Measurements from ENCODE around the gene ASIC3. TPM values are rescaled to one million over a fixed set of nuclear protein-coding genes. Genes with fewer than 3 reads are reported as not detected.
A peak's percentile ranks its signal among the peaks of the same experiment; 100 is the strongest.

ASIC3 gene
- total and polyA plus RNA-seq, 2 donors (not counting 3 experiments of a cell fraction or from before 2014, with no cell fraction given): 0.69 to 0.70 TPM

- Histone ChIP-seq H3K4me1 (ENCODE audit: control insufficient read depth, extremely low read depth, insufficient read depth, low read length) (peaks cover 29% of the 10 kb centered on the region), H3K9me3 (replicated peaks; ENCODE audit: control insufficient read depth, insufficient read depth, low read length) (no peaks in the 10 kb centered on the region), H3K36me3 (ENCODE audit: control insufficient read depth in 2 of 2, extremely low read depth in 1 of 2, insufficient read depth in 2 of 2, low read length in 2 of 2) (peaks cover 0 to 5% of the 10 kb centered on the region in 2 experiments), H3K79me2 (ENCODE audit: control insufficient read depth, insufficient read depth, low read length) (peaks cover 34% of the 10 kb centered on the region), H3K4me3 (replicated peaks in 1 of 3; ENCODE audit: insufficient read depth in 1 of 3, low read depth in 1 of 3, low read length in 3 of 3) (peak overlapping the region in 2 of 3 experiments; percentile 66 to 69), H2AFZ (ENCODE audit: low read depth, low read length) (peak overlapping the region; percentile 53), H4K20me1 (replicated peaks; ENCODE audit: control insufficient read depth, extremely low read depth, insufficient read depth, low read length) (no peaks in the 10 kb centered on the region), H3K9me1 (replicated peaks; ENCODE audit: control insufficient read depth, extremely low read depth, insufficient read depth, low read length) (no peaks in the 10 kb centered on the region), H3K27me3 (ENCODE audit: control insufficient read depth in 2 of 2, insufficient read depth in 2 of 2, low read length in 2 of 2) (no peaks in the 10 kb centered on the region), H3K9ac (replicated peaks; ENCODE audit: extremely low read depth, insufficient read depth, low read length) (peak overlapping the region; percentile 57), H3K27ac (ENCODE audit: insufficient read depth, low read depth, low read length) (peak overlapping the region; percentile 81), H3K4me2 (ENCODE audit: insufficient read depth, low read length) (peak overlapping the region; percentile 44)
- no peak for FAIRE-seq
- TF ChIP-seq JUN (IDR thresholded peaks at IDR 0.05; ENCODE audit: borderline replicate concordance, insufficient read depth, insufficient read length, low read depth) (no peak), EZH2 (IDR thresholded peaks at IDR 0.05; ENCODE audit: borderline replicate concordance, low read depth, low read length, severe bottlenecking) (no peak), MYC (IDR thresholded peaks at IDR 0.05; ENCODE audit: low read depth, low read length) (no peak), CTCF (IDR thresholded peaks at IDR 0.05; ENCODE audit: extremely low read depth in 1 of 2, insufficient read depth in 1 of 2, low read depth in 1 of 2, low read length in 2 of 2) (no peak)
- intact Hi-C loops (cut with micrococcal nuclease) (loop anchor here (1.0 to 2.0 kb wide), 5 partner anchors 20 to 70 kb away; partner anchors contain the start of genes ABCB8 and FASTK), dilution Hi-C loops (cut with MboI; ENCODE audit: extremely low pct_ligation_motif_present, low sequenced_read_pairs) (no loop called here)
- peak; percentile 35 for DNase-seq (ENCODE audit: low read depth, low spot score)
- no TSS peak for BruUV-seq (replicated peaks)
- POLR2A ChIA-PET: interaction anchor here (1.5 kb wide), 1 partner anchor 20 kb away, joined by 4 read pairs; no protein-coding TSS in a partner anchor
- CTCF ChIA-PET: interaction anchor here (0.9 to 2.8 kb wide), 6 partner anchors 12 to 97 kb away, joined by 3 to 11 read pairs (median 4); partner anchors contain the start of genes ABCB8 and FASTK
These were observed 10.5 kb downstream of the ASIC3 start for GRCh38 chr7:151058781-151059366.

Data from endothelial cell of umbilical vein (primary cell).